Measurements from ENCODE around the gene USP17L26.
"Not testable (repeated sequence)": the region's sequence is repeated elsewhere in the genome, so short reads cannot be mapped to it uniquely, and the experiment has no call there.

USP17L26 gene

DNA sequence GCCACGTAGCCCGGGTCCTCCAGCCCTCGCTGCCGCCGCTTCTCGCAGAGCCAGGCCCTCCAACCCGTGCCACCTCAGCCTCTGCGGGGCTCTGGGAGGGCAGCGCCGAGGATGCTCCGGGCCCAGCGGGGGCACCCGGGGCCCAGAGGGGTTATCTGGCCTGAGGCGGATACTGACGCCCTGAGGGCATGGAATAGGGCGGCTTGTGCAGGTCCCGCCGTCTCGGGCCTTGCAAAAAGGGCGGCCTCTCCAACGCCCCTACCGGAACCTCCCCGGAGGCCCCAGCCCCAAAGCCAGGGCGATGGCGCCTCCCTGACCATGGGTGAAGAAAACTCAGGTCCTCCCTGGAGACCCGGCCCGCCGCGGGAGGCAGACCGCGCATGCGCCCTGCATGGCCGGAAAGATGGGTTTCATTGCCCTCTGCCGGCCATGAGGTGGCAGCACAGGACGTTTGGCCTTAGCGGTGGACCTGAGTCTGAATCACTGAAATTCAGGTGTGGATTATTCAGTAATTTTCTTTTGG lies 46.6 kb downstream of the USP17L26 start:
- H3K9me3 ChIP-seq (ENCODE audit: control insufficient read depth, insufficient read depth, low read depth, low read length); H3K4me1 ChIP-seq (ENCODE audit: control insufficient read depth, insufficient read depth, low read length); H3K27ac ChIP-seq (ENCODE audit: extremely low read depth, low read depth, low read length); POLR2A ChIA-PET; H3K36me3 ChIP-seq (ENCODE audit: control insufficient read depth in 2 of 2, insufficient read depth in 1 of 2, low read length in 2 of 2); CTCF ChIA-PET: not testable (repeated sequence)
- peak overlapping the region; percentile 38 for H3K4me3 ChIP-seq (ENCODE audit: low read depth, low read length)
- peak; percentile 39 for TF ChIP-seq ZNF654 (tag by site-specific recombination; IDR thresholded peaks at IDR 0.05; ENCODE audit: low read depth)

DNA sequence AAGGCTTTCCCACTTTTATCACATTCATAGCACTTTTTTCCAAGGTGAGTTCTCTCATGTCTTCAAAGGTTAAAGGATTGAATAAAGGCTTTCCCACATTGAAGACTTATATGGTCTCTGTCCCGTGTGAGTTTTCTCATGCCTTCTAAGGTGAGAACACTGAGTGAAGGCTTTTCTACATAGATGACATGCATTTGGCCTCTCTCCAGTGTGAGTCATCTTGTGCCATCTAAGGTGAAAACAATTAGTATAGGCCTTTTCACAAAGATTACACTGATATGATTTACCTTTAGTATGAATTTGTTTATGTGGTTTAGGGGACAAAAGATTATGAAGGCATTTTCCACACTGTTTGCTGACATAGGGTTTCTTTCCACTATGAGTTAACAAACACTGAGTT lies 49.7 kb downstream of the USP17L26 start:
- H3K9me3 ChIP-seq (ENCODE audit: control insufficient read depth, insufficient read depth, low read depth, low read length), result no peaks in the 10 kb centered on the region
- H3K4me1 ChIP-seq (ENCODE audit: control insufficient read depth, insufficient read depth, low read length), result no peaks in the 10 kb centered on the region
- CTCF ChIA-PET, result no interaction called here
- H3K36me3 ChIP-seq (ENCODE audit: control insufficient read depth in 2 of 2, insufficient read depth in 1 of 2, low read length in 2 of 2), result no peaks in the 10 kb centered on the region
- H3K4me3 ChIP-seq (ENCODE audit: low read depth, low read length), result no peak overlapping the region
- POLR2A ChIA-PET, result no interaction called here
- TF ChIP-seq, protein P1, sequence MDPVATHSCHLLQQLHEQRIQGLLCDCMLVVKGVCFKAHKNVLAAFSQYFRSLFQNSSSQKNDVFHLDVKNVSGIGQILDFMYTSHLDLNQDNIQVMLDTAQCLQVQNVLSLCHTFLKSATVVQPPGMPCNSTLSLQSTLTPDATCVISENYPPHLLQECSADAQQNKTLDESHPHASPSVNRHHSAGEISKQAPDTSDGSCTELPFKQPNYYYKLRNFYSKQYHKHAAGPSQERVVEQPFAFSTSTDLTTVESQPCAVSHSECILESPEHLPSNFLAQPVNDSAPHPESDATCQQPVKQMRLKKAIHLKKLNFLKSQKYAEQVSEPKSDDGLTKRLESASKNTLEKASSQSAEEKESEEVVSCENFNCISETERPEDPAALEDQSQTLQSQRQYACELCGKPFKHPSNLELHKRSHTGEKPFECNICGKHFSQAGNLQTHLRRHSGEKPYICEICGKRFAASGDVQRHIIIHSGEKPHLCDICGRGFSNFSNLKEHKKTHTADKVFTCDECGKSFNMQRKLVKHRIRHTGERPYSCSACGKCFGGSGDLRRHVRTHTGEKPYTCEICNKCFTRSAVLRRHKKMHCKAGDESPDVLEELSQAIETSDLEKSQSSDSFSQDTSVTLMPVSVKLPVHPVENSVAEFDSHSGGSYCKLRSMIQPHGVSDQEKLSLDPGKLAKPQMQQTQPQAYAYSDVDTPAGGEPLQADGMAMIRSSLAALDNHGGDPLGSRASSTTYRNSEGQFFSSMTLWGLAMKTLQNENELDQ (tag by site-specific recombination; IDR thresholded peaks at IDR 0.05; ENCODE audit: low read depth), result no peak
- TF ChIP-seq ZEB2 (tag by site-specific recombination; IDR thresholded peaks at IDR 0.05), result no peak
- no peak for TF ChIP-seq HOXA7 (CRISPR knock-in tag; IDR thresholded peaks at IDR 0.05; ENCODE audit: borderline replicate concordance)
- TF ChIP-seq ZNF146 (tag by site-specific recombination; IDR thresholded peaks at IDR 0.05), result no peak
- no peak for TF ChIP-seq ZNF555 (tag by site-specific recombination; conservative IDR thresholded peaks at IDR 0.05)
- no peak for TF ChIP-seq ZNF654 (tag by site-specific recombination; IDR thresholded peaks at IDR 0.05; ENCODE audit: low read depth)
- TF ChIP-seq, protein P2, sequence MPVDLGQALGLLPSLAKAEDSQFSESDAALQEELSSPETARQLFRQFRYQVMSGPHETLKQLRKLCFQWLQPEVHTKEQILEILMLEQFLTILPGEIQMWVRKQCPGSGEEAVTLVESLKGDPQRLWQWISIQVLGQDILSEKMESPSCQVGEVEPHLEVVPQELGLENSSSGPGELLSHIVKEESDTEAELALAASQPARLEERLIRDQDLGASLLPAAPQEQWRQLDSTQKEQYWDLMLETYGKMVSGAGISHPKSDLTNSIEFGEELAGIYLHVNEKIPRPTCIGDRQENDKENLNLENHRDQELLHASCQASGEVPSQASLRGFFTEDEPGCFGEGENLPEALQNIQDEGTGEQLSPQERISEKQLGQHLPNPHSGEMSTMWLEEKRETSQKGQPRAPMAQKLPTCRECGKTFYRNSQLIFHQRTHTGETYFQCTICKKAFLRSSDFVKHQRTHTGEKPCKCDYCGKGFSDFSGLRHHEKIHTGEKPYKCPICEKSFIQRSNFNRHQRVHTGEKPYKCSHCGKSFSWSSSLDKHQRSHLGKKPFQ (tag by site-specific recombination; IDR thresholded peaks at IDR 0.05), result no peak
- no peak overlapping the region for H3K27ac ChIP-seq (ENCODE audit: extremely low read depth, low read depth, low read length)

All from HEK293 (cell line).